Glomerular visceral epithelial cell (primary cell): ENCODE data around the gene KRTAP12-2.

ENCODE experiments used
- DNase-seq: peaks from one replicate; pipeline ENCODE4 v3.0.0-alpha.2; 2016; ENCODE audit errors: extremely low spot score

KRTAP12-2 gene, protein sequence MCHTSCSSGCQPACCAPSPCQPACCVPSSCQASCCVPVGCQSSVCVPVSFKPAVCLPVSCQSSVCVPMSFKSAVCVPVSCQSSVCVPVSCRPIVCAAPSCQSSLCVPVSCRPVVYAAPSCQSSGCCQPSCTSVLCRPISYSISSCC

GRCh38 chr21:44666401-44667320 is at the start of gene KRTAP12-2:
Gene KRTAP12-2, minus strand, starts transcription at chr21:44666927. Its CDS starts 41 bp downstream, at chr21:44666886.
- DNase-seq = no peak

GRCh38 chr21:44714905-44715304 is 48.2 kb upstream of the KRTAP12-2 start:
- DNase-seq = no peak

GRCh38 chr21:44713846-44714245 is 47.1 kb upstream of the KRTAP12-2 start:
- no peak for DNase-seq

DNA sequence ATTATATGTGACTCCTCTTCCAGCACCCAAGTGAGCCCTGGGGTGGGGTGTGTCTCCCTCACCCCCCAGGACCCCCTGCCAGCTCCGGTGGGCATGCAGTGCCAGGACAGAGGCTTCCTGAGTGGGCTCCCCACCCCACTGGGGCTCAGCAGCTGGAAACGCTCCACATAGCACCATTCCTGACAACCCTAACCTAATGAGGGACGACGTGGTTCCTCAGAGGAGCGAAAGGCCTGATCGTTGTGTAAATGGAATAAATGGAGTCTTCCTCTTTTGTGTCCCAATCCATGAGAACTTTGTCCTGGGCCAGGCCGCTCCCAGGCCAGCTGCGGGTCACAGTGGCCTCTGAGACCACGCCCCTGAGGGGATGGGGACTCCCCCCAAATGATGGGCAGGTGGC is 46.4 kb upstream of the KRTAP12-2 start:
- DNase-seq = no peak

DNA sequence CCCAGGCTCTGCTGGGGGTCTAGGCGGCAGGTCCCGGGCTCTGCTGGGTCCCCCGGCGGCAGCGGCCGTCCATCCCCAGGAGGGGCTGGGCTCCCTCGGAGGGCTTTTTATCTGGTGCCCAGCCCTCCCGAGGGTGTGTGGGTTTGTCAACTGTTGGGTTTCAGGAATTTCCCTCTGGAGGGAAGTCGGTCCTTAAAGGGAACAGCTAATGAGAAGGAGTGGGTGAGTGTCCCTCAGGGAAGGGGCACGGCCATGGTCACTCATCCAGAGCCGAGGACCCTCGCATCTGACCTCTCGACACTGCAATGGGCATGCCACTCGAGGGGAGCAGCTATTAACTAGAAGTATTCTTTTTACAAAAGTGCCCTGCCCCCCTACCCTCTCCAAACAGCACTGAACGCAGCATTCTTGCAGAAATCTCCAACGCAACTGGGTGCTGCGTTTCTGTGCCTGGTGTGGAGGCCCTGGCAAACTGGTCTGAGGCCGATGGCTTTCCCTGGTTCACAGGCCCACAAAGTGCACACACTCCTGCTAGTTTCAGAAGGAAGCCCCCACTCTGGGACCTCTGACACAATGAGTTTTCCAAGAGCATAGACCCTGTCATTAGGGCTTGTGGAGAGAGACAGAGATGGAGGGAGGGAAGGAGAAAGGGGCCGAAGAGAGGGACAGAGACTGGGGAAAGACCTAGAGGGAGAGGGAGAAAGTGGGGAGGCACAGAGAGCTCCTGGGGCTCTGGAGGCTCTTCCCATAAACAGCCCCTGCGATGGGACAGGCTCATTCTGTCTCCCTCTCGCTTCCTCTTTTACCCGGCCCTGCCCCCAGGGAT is 45.7 kb upstream of the KRTAP12-2 start:
- no peak for DNase-seq

- no peak for DNase-seq
Measured at GRCh38 chr21:44711327-44712202, 44.8 kb upstream of the KRTAP12-2 start, which contains the start of gene TSPEAR. Gene TSPEAR, minus strand, starts transcription at chr21:44711572. Its CDS starts 58 bp downstream, at chr21:44711514.

DNA sequence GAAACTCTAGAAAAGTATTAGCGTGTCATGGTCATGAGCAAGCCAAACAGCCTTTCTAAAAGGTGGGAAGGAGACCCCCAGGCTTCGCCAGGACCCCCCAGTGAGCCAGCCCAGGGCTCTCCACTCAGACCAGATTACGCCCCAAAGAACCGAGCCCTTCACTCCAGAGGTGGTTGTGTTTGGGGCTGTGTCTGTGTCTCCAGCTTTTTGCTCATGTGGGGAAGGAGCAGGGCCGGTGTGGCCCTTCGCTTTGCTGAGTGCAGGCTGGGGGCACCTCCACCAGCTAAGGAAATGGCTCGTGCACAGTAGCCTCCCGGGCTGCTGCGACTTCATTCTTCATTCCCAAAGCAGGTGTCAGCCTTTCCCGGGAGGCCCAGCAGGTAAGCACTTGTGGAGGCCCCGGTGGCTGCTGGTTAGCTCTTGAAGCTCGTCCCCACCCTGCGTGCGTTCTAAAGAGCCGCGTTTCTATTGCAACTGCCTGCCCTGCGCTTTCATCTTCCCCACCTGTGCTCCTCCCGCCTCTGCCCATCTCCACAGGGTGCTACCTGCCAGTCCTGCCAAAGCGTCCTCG is 44.1 kb upstream of the KRTAP12-2 start:
- no peak for DNase-seq

- no peak for DNase-seq
Measured at GRCh38 chr21:44710294-44710665, 43.6 kb upstream of the KRTAP12-2 start.

- DNase-seq = no peak
Measured at GRCh38 chr21:44709426-44710293, 42.9 kb upstream of the KRTAP12-2 start.

GRCh38 chr21:44708866-44709425 is 42.2 kb upstream of the KRTAP12-2 start:
- no peak for DNase-seq

- DNase-seq = no peak
Measured at GRCh38 chr21:44708213-44708865, 41.6 kb upstream of the KRTAP12-2 start.

GRCh38 chr21:44706706-44707581 is 40.2 kb upstream of the KRTAP12-2 start:
- no peak for DNase-seq

DNA sequence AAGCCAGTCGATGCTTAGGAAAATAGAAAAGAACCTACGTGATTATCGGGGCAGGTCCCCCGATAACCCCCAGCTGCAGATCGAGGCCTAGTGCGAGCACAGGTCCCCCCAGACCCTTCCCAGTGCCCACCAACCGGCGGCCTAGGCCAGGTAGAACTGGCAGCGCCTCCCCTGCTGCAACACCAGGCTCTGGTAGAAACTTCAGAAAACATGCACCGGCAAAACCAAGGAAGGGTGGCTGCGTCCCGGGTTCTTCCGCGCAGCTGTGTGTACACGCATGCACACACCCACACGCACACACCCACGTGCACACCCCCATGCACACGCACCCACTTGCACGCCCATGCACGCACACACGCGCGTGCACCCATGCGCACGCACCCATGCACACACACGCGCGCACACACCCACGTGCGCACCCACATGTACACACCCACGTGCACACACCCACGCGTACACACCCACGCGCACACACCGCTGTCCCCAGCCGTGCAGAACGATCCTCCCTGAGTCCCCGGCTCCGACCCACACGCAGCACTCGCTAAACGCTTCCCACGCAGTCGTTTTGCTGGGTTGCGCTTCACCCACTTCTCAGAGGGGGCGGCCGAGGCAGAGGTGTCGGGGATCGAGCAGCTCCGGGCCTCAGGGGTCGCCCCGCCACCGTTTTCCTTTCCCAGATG is 39.4 kb upstream of the KRTAP12-2 start:
- DNase-seq = no peak

GRCh38 chr21:44704636-44705001 is 37.9 kb upstream of the KRTAP12-2 start:
- DNase-seq = no peak

- no peak for DNase-seq
Measured at GRCh38 chr21:44703731-44704635, 37.3 kb upstream of the KRTAP12-2 start.

- no peak for DNase-seq
Measured at GRCh38 chr21:44702973-44703730, 36.4 kb upstream of the KRTAP12-2 start.
